SKM-1 treated with dmso at 0.1 percent for 144 hours (cell line): ENCODE measurements around the gene GPR141.

ENCODE experiments used
- DNase-seq: peaks from one replicate; lab custom pipeline; 2025; ENCODE audit not compliant: unreplicated experiment; lab: John Stamatoyannopoulos, UW

GPR141 gene

GRCh38 chr7:37781156-37781555 lies 97.6 kb downstream of the GPR141 start:
- DNase-seq, result no peak

GRCh38 chr7:37782166-37782565 lies 98.6 kb downstream of the GPR141 start:
- no peak for DNase-seq

DNA sequence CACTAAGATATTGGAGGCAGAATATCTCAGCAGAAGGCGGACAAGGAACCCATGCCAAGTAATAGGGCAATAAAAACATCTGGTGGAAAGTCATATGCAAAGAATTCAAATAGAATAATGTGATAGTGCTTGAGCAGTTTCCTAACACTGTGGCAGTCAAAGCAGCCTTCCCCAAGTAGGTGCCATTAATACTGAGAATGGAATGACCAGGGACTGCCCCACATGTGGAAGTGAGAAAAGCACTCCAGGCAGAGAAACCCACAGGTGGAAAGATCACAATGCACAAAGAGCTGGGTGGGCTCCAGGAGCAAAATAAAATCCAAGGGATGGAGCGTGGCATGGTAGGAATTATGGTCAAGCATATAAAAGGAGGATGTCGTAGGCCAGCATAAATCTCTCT lies 100.4 kb downstream of the GPR141 start:
- DNase-seq, result no peak

DNA sequence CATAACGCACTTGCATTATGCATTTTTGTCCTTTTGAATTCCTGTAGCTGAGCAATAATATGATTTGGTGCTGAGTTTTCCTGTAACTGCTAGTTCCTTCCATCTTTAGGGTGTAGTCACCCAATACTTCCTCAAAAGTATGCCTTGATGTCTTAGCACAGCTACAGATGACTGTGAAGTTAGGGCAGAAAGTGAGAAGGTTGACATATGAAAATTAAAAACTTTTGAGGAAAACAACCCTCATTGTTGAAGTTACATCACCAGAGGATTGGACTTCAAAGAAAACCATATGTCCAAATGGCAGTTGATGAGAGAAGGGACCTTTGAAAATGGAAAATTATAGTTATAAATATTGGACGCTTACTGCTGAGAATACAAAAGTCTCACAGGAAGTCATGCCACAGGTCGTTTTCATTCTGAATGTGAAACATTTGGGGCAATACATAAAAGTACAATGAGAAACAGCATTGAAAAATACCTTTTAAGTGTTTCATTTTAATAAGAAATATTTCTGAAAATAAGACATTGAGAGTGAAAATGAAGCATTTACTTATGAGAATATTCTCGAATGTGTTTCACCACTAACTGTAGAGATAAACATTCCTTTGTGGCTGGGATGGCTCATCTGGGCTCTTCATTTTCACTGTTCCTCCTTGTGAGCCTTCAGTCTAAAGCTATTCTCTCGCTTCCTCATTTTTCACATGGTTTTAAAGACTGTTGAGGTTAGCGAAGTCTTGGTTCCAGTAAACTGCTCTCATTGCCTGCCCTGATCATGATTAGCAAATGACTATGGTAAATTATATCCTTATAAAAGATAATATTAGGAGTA lies 103.4 kb downstream of the GPR141 start:
- peak; percentile 94 for DNase-seq
